Measurements from ENCODE around the gene OTUB1. TPM values are rescaled to one million over a fixed set of nuclear protein-coding genes. Genes with fewer than 3 reads are reported as not detected.

Gene OTUB1
- total and polyA plus RNA-seq, 2 of the 4 experiments (the other 2 are of a cell fraction) = 69.0 to 168 TPM

DNA sequence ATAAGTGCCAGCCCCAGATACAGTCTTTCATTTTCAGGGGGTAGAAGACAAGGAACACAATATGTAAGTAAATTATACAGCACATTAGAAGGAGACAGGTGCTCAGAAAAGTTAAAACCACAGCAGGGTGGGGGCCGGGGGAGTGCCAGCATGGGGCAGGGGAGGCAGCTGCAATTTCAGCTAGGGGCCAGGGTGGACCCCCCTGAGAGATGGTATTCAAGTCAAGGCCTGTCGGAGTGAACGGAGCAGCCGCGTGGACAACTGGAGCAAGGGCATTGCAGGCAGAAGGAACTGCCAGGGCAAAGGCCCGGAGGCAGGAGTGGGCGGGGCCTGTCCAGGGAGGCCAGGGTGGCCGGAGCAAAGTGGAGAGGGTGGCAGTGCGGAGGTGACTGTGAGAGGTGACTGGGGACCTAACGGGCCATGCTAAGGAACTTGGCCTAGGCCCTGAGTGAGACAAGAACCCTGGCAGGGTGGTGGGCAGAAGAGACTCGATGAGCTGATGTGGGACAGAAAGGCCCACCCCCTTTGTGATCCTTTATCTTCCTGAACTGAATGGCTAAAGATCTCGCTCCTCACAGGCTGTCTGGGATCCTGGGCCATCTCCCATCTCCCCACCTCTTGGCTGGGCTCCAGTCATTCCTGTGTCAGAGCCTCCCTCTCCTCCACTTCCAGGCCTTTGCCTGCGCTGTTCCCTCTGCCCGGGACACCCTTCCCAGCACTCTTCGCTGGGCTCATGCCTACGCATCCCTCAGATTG lies 27.1 kb downstream of the OTUB1 start:
- in situ Hi-C loops (cut with MboI; ENCODE audit: low sequenced_read_pairs) (no loop called here), intact Hi-C loops (cut with micrococcal nuclease) (no loop called here), dilution Hi-C loops (cut with HindIII; ENCODE audit: low sequenced_read_pairs, unreplicated experiment) (no loop called here)
- WGBS, 2 experiments (ENCODE audit: extremely low coverage in 2 of 2, insufficient read length in 1 of 2) = 91% methylated on average over 10 of the region's 16 CpGs; no CpG with 5 or more reads in 1 of the 2 experiments
- H2BK20ac ChIP-seq (ENCODE audit: low read depth, low read length) = no peak overlapping the region
- H2AK9ac ChIP-seq (replicated peaks; ENCODE audit: low read depth, low read length, poor library complexity) = no peak overlapping the region
- no peaks in the 10 kb centered on the region for H3K79me1 ChIP-seq (ENCODE audit: low read depth in 1 of 2, low read length in 2 of 2)
- no peaks in the 10 kb centered on the region for H3K36me3 ChIP-seq (ENCODE audit: control insufficient read depth, insufficient read depth, low read length)
- DNase-seq = no peak
- H3K23ac ChIP-seq (ENCODE audit: low read depth, low read length) = no peak overlapping the region
- H3K27me3 ChIP-seq (ENCODE audit: control insufficient read depth, insufficient read depth, low read length) = no peaks in the 10 kb centered on the region
- H2BK120ac ChIP-seq (ENCODE audit: low read depth, low read length) = no peak overlapping the region
- no peak overlapping the region for H2BK5ac ChIP-seq (ENCODE audit: low read depth, low read length, poor library complexity, severe bottlenecking)
- 0 out of 2 replicates have a peak, but pooled peaks cover 3% of the 10 kb centered on the region for H4K20me1 ChIP-seq (ENCODE audit: insufficient read depth, low read length)
- no peak overlapping the region for H3K56ac ChIP-seq (ENCODE audit: extremely low read depth, insufficient read depth, low read length)
- H3K9ac ChIP-seq (ENCODE audit: low read depth, low read length) = no peak overlapping the region
- H2AK5ac ChIP-seq (ENCODE audit: low read depth, low read length) = no peak overlapping the region
- ChIA-PET POLR2A (ENCODE audit: unreplicated experiment) (no interaction called here), CTCF (no interaction called here)
- no peak overlapping the region for H2BK15ac ChIP-seq (ENCODE audit: low read depth, low read length)
- H3K4me3 ChIP-seq (ENCODE audit: insufficient read depth, low read depth, low read length) = no peak overlapping the region
- TF ChIP-seq, protein P1, sequence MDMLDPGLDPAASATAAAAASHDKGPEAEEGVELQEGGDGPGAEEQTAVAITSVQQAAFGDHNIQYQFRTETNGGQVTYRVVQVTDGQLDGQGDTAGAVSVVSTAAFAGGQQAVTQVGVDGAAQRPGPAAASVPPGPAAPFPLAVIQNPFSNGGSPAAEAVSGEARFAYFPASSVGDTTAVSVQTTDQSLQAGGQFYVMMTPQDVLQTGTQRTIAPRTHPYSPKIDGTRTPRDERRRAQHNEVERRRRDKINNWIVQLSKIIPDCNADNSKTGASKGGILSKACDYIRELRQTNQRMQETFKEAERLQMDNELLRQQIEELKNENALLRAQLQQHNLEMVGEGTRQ (IDR thresholded peaks at IDR 0.05; ENCODE audit: low read depth, low read length) = no peak
- TF ChIP-seq MXI1 (IDR thresholded peaks at IDR 0.05; ENCODE audit: borderline replicate concordance, low read depth, low read length) (no peak), FOS (IDR thresholded peaks at IDR 0.05; ENCODE audit: low read depth, low read length) (no peak), MAZ (IDR thresholded peaks at IDR 0.05; ENCODE audit: borderline replicate concordance, low read depth, low read length) (no peak)
- H3K4me2 ChIP-seq (ENCODE audit: low read depth, low read length) = no peak overlapping the region
- no peak overlapping the region for H3K18ac ChIP-seq (ENCODE audit: low read depth, low read length)
- no peak overlapping the region for H3K27ac ChIP-seq (ENCODE audit: insufficient read depth, low read length)
- no peak overlapping the region for H2AFZ ChIP-seq (replicated peaks; ENCODE audit: low read length, poor library complexity)
- no peak for ATAC-seq (ENCODE audit: low read depth)
- no TSS peak for BruUV-seq (replicated peaks)
- no peak overlapping the region for H4K5ac ChIP-seq (ENCODE audit: low read depth, low read length)
- H4K8ac ChIP-seq (ENCODE audit: low read depth in 2 of 2, low read length in 2 of 2) = no peak overlapping the region
- H3K9me3 ChIP-seq (ENCODE audit: control insufficient read depth, insufficient read depth, low read length) = no peaks in the 10 kb centered on the region
- H3K4me1 ChIP-seq (ENCODE audit: control insufficient read depth, insufficient read depth, low read length) = no peaks in the 10 kb centered on the region
- no peaks in the 10 kb centered on the region for H3K9me1 ChIP-seq (ENCODE audit: insufficient read depth, low read length)
- H3K4ac ChIP-seq (ENCODE audit: low read depth, low read length) = no peak overlapping the region
- H3K14ac ChIP-seq (replicated peaks; ENCODE audit: low read depth, low read length) = no peak overlapping the region
- H4K91ac ChIP-seq (ENCODE audit: insufficient read depth, low read depth, low read length) = no peak overlapping the region
